GM19099 (cell line): ENCODE results near the gene LPIN2.

Experiments
- POLR2A ChIP-seq: IDR thresholded peaks from 3 replicates; pipeline ENCODE4 v1.6.1; 2011; ENCODE audit warnings: low read depth; ENCODE audit not compliant: insufficient read length; ENCODE audit errors: extremely low read depth

Gene LPIN2

DNA sequence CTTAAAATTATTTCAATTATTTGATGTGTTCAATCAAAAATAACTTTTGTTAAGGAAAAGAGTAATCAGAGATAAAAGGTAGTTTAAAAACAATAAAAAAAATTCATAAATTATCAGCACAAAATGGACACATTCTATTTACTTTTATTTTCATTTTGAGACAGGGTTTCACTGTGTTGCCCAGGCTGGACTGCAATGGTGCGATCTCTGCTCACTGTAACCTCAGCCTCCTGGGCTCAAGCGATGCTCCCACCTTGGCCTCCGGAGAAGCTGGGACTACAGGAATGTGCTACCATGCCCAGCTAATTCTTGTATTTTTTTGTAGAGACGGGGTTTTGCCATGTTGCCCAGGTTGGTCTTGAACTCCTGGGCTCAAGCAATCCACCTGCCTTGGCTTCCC lies 47.1 kb downstream of the LPIN2 start:
- no peak for TF ChIP-seq POLR2A

DNA sequence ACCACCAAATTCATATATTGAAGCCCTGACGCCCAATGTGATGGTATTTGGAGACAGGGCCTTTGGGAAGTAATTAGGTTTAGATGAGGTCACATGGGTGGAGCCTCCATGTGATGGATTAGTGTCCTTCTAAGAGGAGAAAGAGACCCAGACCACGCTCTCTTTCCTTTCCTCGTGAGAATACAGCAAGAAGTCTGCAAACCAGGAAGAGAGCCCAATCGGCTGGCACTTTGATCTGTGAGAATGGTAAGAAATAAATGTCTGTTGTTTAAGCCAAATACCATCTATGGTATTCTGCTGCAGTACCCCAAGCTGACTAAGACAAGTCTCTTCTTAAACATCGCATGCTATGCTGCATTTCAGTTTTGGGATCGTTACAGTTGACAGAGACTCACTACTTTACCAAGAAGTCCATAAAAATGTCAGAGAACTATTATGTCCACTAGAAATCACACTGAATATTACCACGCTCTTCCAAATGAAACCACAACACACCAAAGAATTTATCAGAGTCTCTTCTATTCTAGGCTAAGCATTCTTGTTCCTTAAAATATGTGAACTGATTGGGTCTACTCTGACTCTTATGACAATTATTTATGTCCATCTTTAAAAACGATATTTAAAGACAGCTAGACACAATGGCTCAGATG lies 48.5 kb downstream of the LPIN2 start:
- TF ChIP-seq POLR2A, result no peak
